HS-27A (cell line): ENCODE measurements around the gene METTL27.
"Not testable (repeated sequence)": the region's sequence is repeated elsewhere in the genome, so short reads cannot be mapped to it uniquely, and the experiment has no call there.

Source experiments
- DNase-seq: peaks from one replicate; pipeline ENCODE4 v3.0.0-alpha.2; 2012; ENCODE audit warnings: low read depth, missing footprints

METTL27 gene

DNA sequence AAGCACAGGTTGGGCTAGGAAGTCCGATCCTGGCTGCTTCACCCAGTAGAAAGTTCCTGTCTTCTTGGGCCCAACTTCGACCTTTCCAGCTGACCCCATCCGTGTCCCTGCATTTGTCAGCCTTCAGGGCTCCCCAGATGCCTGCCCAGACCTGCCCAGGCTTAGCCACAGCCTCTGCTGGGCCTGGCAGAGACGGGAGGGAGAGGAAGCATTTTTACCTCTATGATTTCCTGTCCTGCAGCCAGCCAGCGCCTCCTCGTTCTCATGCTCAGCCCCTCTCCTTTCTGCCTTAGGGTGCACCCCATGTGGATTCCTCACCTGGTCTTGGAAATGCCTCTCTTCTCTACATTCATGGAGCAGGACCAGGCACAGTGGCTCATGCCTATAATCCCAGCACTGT lies 3.7 kb downstream of the METTL27 start:
- DNase-seq, result no peak

DNA sequence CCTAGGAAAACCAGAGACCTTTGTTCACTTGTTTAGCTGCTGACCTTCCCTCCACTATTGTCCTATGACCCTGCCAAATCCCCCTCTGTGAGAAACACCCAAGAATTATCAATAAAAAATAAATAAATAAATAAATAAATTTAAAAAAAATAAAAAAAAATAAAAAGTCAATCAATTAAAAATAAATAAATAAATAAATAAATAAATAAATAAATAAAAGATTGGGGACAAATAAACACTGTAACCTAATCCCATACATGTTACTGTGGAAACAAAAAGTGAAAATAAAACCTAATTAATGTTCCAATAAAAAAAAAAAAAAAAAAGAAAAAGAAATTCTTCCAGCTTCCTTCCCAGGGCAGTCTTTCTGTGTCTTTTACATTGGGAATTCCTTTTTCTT lies 5.1 kb downstream of the METTL27 start:
- DNase-seq, result not testable (repeated sequence)

DNA sequence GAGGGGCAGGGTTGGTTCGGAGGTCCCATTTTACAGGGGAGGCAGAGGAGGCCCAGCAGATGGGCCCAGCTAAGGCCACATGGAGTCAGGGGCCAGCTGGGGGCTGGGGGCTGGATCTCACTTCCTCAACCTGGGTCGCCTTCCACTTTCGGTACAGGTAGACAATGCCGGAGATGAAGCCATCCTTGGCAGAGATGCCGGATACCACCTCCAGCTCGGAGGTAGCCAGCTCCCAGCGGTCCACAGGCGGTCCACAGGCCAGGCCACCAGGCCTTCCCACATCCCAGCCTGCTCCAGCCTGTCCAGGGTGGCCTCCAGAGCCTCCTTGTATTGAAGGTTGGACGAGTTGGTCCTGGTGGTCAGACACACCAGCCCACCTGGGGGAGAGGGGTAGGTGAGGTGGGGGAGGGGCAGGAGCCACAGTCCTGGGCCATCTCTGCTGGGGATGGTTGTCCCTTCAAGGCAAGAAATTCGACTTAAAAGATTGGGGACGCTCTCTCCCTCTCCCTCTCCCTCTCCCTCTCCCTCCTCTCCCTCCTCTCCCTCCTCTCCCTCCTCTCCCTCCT lies 7.6 kb downstream of the METTL27 start:
- no peak for DNase-seq

DNA sequence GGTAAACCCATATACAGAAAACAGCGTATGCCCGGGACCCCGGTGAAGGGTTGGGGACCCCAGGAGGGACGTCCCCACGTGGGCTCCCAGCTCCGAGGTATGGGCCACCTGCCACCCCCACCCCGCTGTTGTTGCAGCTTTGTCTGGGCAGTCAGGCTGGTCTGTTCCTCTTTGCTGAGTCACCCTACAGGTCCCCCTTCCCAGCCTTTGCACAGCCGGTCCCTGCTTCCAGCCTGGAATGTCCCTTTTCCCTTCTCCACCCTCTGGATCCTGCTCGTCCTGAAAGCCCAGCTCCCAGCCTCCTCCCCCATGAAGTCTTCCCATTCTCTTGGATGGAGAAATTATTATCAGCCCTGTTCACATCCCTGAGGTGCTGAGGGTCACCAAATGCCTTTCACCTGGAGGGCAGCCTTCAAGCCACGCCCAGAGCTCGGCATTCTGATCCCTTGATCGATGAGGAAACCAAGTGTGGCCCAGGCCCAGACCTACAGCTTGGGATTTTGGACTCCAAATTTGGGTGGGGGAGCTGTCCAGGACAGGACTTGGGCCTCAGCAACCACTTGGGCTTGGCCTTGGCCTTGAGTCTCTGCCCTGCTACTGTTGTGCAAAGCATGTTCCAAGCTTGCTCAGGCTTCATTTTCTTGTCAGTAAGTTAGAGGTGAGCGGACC lies 8.9 kb downstream of the METTL27 start:
- no peak for DNase-seq

GRCh38 chr7:73832806-73833205 lies 9.5 kb downstream of the METTL27 start:
- DNase-seq, result no peak

GRCh38 chr7:73831834-73832651 lies 10.3 kb downstream of the METTL27 start:
- DNase-seq, result no peak

DNA sequence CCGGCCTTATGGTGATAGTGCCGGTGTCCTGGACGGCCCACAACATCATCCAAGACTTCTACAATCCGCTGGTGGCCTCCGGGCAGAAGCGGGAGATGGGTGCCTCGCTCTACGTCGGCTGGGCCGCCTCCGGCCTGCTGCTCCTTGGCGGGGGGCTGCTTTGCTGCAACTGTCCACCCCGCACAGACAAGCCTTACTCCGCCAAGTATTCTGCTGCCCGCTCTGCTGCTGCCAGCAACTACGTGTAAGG lies 10.8 kb downstream of the METTL27 start:
- no peak for DNase-seq

- no peak for DNase-seq
These were observed 11.4 kb downstream of the METTL27 start, which contains the start of gene CLDN4 for GRCh38 chr7:73830681-73831583. Gene CLDN4 (plus strand): TSS chr7:73830996. CDS start chr7:73831202, 206 bp downstream.

GRCh38 chr7:73829921-73830680 lies 12.2 kb downstream of the METTL27 start:
- no peak for DNase-seq

- DNase-seq, result no peak
These were observed 12.8 kb downstream of the METTL27 start for GRCh38 chr7:73829505-73829904.

GRCh38 chr7:73828972-73829371 lies 13.3 kb downstream of the METTL27 start:
- DNase-seq, result no peak

GRCh38 chr7:73828107-73828803 lies 14.1 kb downstream of the METTL27 start:
- peak; percentile 47 for DNase-seq

DNA sequence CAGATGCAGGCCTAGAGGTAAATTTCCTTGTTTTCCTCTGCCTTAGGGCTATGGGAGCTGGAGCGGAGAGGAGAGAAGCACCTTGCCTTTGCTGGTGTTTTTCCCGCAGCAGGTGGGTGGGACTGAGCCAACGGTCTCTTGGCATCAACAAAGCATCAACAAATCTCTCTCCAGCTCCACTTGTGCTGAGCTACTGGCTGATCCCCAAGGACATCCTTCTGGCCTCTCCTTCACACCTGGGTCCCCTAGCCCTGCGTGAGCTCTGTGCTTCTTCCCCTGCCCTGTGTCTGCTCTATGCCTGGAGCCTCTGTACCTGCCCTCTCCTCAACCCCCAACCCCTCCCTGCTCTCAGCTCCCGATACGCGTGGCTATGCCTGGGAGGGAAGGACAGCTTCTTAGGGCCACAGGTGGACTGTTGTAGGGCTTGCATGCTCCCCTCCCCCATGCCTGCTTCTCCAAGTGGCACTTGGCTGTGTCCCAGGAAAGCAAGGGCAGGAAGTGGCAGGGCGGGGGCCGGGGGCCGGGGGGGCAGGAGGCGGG lies 14.7 kb downstream of the METTL27 start:
- no peak for DNase-seq

DNA sequence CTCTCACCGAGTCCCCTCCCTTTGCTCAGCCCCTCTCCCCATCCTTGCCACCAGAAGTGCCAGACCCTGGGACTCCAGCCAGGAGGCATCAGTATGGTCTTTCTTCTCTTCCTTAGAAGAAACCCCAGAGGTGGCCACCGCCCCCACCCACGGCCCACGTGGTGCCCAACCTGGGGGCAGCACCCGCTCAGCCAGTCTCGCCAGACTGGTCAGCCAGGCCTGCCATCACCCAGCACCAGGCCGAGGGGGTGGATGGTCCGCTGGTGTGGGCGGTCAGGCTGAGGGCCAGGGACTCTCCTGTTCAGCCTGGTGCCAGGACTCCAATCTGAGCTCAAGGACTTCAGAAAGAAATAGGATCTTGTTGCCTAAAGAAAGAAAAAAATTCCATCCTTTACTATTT lies 17.3 kb downstream of the METTL27 start:
- no peak for DNase-seq

GRCh38 chr7:73823873-73824592 lies 18.3 kb downstream of the METTL27 start:
- DNase-seq, result no peak

GRCh38 chr7:73823257-73823656 lies 19.1 kb downstream of the METTL27 start:
- no peak for DNase-seq

DNA sequence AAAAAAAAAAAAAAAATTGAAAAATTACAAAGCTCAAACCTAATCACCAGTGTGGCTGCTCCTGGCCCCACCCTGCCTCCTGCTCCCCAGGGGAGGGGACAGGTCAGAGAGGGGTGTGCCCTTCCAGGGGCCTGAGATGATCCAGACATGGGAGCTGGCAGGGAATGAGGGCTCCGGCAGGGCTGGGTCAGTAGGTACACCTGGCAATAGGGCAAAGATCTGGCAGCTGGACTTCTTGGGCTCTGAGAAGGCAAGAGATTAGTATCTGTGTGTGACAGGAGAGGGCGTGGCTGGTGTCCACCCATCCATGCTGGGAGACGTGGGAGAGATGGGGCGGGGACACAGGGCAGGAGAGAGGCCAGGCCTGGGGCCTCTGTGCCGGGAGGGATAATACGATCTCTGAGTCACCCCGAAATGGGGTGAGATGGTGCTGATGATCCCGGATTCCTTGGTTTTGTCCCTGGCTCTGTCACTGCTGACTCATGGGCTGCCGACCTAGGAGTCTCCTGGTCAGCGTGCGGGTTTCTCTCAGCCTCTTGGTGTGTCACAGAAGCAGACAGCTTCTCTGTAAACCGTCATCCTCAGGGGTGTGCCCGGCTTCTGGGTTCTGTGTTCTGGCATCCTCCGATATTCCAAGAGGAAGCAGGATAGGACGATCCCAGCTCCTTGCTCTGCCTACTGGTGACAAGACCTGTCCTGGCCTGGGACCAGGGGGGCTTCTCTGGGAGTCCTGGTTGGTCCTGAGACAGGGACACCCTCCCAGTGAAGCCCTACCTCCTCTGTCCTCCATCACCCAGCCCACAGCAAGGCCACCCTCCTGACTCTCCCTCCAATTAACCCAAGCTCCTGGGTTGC lies 19.8 kb downstream of the METTL27 start:
- DNase-seq, result peak; percentile 95

DNA sequence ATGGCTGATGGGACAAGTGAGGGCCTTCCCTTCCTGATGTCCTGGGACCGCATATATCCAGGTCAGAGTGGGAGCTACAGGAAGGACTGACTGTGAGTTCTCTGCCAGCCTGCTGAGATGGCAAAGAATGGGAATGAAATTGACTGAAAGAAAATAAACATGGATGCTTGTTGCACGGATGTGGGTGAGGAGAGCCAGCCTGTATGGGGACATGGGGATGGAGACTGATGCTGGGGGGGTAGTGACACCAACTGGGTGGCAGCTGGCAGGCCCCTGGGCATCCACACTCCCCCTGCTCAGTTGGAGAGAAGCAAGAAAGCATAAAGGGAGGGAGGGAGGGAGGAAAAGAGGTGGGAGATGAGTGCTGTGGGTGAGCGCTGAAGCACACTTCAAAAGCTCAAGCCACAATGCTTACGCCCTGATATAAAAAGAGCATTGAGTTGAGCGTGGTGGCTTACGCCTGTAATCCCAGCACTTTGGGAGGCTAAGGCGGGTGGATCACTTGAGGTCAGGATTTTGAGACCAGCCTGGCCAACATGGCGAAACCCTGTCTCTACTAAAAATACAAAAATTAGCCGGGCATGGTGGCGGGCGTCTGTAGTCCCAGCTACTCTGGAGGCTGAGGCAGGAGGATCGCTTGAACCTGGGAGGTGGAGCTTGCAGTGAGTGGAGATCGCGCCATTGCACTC lies 20.6 kb downstream of the METTL27 start:
- DNase-seq, result not testable (repeated sequence)
